Frontal cortex (tissue), 4 donors: ENCODE data around the gene ICOSLG. TPM values are rescaled to one million over a fixed set of nuclear protein-coding genes. Genes with fewer than 3 reads are reported as not detected.
"Not testable (repeated sequence)": the region's sequence is repeated elsewhere in the genome, so short reads cannot be mapped to it uniquely, and the experiment has no call there.

Experiments used
- DNase-seq, 2 donors: peaks; one replicate each; pipeline ENCODE4 v3.0.0; 2012; ENCODE audit warnings: low spot score in 2 of 2
- FAIRE-seq: peaks from 2 replicates; lab custom pipeline; 2012; peaks lifted over from hg19 to GRCh38; lab: Jason Lieb, UNC
- total RNA-seq: library from RNA; depleted of rRNA; stranded (reverse); fragments of >200 nt; gene quantifications from one replicate; pipeline ENCODE4 v1.2.3, GENCODE V29; 2014
- donor health status: control.
- donor health status: control.
- donor health status: control.

ICOSLG gene
- total RNA-seq, 1 donor from 2014 or later = 0.41 TPM

- FAIRE-seq, DNase-seq: not testable (repeated sequence)
Measured at GRCh38 chr21:44229561-44229960, 11.2 kb downstream of the ICOSLG start.

DNA sequence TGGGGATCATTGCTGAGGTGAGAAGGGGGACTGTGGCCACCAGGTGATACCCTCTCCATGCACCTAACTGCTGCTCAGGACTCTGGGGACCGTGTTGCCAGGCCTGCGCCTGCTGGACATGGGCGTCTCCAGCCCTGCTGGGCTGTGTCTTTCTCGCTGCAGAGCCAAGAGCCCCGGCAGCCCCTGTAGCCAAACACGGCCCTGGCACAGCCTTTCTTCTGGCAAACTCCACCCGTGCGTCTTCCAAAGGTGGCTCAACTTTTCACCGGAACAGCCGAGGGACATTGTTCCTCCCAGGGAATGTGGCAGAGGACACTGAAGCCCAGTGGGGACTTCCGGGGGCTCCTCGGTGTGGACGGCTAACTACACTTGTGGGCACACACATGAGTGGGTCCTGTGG is 12.6 kb downstream of the ICOSLG start:
- DNase-seq, FAIRE-seq: not testable (repeated sequence)

DNA sequence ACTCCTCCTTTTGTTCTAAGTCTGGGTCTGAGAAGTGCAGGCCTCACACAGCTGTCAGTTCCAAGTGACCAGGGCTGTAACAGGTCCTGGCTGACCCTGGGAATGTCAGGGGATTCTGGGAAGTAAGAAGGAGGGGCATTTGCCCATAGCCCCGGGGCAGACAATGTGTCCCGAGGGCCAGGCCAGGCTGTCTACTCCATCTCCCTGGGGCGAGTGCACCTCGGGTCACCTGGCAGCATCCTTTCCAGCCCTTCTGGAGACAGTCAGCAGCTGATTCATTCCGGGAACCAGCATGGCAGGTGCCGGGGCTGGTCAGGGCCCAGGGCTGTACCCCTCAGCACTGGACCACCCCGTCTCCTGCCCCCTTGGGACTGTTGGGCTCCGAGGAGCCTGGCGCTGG is 13.1 kb downstream of the ICOSLG start:
- not testable (repeated sequence) for FAIRE-seq, DNase-seq

GRCh38 chr21:44225605-44226004 is 15.1 kb downstream of the ICOSLG start:
- DNase-seq, FAIRE-seq: not testable (repeated sequence)

DNA sequence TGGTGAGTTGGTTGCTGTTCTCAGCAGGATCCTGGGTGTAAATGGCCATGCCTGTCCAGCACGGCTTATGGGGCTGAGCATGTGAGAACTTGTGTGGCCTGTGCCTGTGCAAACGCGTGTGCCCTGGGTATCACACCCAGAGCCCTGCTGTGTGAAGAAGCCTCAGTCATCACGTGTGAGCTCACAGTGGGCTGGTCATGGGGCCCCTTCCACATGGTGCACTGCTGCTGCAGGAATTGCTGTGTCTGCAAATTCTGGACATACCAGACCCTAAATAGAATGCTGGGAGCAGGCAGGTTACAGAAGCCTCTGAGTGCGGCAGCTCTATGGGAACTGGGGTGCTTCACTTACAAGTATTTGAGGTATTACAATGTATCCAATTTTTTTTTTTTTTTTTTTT is 17.4 kb downstream of the ICOSLG start:
- not testable (repeated sequence) for DNase-seq, FAIRE-seq

- DNase-seq, FAIRE-seq: not testable (repeated sequence)
Measured at GRCh38 chr21:44220674-44221073, 20.1 kb downstream of the ICOSLG start.

DNA sequence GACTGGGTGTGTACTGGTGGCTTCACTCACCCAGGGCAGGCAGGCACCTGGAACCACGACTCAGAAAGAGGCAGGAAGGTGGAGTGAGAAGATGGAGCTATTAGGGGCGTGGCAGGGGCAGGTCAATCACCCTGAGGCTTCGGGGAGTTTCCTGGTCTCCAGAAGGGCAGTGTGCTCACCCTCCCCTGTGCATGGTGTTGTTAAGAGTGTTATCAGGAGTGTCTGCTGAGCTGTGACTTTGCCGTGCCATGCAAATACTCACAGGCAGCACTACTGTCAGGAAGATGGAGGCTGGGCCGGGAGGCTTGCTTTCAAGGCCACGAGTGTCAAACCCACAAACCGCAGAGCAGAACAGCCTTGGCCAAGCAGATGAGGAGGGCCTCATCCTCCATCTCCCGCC is 22.3 kb downstream of the ICOSLG start:
- not testable (repeated sequence) for FAIRE-seq, DNase-seq

DNA sequence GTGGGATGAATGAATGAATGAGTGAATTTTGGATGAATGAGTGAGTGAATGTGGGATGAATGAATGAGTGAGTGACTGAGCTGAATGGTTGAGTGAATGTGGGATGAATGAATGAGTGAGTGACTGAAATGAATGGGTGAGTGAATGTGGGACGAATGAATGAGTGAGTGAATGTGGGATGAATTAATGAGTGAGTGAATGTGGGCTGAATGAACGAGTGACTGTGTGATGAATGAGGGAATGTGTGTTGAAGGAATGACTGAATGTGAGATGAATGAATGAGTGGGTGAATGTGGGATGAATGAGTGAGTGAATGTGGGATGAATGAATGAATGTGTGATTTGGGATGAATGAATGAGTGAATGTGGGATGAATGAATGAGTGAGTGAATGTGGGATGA is 28.8 kb downstream of the ICOSLG start:
- DNase-seq, FAIRE-seq: not testable (repeated sequence)

DNA sequence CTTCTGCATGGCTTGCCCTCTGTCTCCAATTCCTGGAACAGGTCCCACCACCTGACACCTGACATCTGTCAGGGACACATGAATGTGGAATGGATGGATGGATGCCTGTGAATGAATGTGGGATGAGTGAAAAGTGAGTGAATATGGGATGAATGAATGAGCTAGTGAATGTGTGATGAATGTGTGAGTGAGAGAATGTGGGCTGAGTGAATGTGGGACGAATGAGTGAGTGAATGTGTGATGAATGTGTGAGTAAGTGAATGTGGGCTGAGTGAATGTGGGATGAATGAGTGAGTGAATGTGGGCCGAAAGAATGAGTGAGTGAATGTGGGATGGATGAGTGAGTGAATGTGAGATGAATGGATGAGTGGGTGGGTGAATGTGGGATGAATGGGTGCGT is 29.2 kb downstream of the ICOSLG start:
- FAIRE-seq, DNase-seq: not testable (repeated sequence)

- DNase-seq, FAIRE-seq: not testable (repeated sequence)
Measured at GRCh38 chr21:44207860-44208646, 32.7 kb downstream of the ICOSLG start.

GRCh38 chr21:44206698-44207676 is 33.8 kb downstream of the ICOSLG start:
- DNase-seq, FAIRE-seq: not testable (repeated sequence)

DNA sequence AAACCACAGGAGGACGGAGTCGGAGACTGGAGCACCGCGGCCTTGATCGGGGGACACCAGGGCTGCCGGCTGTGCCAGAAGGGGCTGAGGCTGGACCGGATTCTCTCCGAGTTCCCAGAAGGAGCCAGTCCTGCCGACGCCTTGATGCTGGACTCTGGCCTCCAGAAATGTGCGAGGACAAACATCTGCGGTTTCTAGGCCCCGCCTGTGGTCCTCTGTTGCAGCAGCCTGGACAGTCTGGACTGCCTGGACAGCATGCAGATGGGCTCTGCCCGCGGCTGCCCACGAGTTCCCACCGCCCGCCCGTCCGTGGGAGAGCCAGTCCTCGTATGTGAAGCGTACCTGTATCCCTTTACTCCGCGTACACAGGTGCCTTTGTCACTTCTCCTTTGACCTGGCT is 34.6 kb downstream of the ICOSLG start:
- FAIRE-seq, DNase-seq: not testable (repeated sequence)

GRCh38 chr21:44202590-44203299 is 38.0 kb downstream of the ICOSLG start:
- not testable (repeated sequence) for DNase-seq, FAIRE-seq

DNA sequence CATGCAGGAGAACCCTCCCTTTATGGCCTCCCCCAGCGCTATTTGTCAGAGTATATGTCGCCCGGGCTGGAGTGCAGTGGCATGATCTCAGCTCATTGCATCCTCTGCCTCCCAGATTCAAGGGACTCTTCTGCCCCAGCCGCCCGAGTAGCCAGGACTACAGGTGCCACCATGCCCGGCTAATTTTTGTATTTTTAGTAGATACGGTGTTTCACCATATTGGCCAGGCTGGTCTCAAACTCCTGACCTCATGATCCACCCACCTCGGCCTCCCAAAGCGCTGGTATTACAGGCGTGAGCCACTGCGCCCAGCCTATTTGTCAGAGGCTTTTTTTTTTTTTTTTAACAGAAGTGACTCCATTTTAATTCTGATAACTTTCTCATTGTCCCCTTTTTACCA is 40.7 kb downstream of the ICOSLG start:
- FAIRE-seq, DNase-seq: not testable (repeated sequence)

DNA sequence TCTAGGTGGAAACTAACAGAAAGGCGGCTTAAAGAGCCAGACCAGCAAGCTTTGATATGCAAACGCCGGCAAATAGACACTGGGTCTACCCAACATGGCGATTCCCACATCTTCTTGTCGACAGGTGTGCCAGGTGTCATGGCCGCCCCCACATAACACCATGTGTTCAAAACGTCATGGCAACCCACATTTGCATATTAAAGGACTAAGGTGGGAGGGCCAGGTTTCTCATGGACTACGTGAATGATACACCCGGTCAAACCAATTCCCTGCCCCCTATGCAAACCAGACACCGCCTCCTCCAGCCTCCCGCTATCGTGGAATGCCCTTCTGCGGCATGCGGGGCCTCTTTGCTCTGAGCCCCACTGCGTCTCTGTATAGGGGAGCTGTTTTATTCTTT is 41.3 kb downstream of the ICOSLG start:
- no peak for DNase-seq
- no peak for FAIRE-seq

- not testable (repeated sequence) for FAIRE-seq, DNase-seq
Measured at GRCh38 chr21:44197156-44197516, 43.6 kb downstream of the ICOSLG start.

DNA sequence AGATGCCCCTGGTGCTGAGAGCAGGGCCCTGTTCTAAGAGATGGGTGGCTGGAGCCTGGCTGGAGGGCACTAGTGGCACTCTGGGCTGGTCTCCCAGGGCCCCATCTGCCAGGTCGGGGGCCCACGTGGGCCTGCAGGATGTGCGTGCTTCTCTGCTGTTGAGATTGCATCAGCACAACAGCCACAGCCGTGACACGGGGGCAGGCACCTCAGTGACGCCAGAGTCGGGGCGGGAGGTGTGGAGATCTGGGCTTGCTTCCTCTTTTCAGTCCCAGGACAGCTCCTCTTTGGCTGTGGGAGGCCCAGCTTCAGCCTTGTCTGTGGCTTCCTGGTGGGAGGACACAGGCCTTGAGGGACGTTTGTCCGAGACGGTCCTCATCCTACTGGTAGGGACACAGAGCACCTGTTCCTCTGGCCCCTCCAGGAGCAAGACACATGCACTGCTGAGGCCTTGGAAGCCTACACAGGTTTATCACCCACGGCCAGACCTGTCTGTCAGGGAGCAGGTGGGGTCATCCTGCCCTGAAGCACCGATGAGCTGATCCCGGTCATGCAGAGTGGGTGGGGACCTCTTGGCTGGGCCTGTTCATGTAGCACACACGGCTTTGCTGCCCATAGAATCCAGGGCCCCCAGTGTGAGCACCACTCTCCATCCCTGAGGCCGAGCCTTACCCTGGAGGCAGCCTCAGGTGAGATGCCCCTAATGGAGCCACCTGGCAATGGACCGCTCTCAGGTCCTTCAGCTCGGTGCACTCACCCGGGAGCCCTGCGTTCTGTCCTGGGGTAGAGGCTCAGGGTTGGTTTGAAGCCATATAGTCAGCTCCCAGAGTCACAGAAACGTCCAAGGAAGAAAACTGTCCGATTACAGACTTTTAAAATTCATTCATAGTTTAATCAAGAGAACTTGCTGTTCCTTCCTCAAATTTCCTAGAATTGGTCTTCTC is 44.3 kb downstream of the ICOSLG start:
- not testable (repeated sequence) for FAIRE-seq, DNase-seq

DNA sequence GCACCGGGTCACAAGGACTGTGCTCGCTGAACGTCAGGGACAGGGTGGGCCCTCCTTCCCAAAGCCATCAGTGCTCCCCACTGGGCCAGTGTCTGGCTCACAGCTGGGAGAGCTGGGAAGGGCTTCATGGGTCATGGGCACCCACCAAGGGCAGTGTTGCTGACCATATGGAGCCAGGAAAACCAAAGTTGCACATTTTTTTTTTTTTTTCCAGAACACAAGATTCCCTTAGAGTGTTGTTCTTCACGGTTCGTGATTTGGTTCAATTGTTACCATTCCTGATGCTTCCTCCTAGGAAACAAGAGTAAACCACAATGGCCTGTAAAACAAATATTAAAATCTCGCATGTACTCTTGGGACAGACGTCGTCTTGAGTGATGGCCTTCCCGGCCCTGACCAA is 45.9 kb downstream of the ICOSLG start:
- not testable (repeated sequence) for FAIRE-seq, DNase-seq

- not testable (repeated sequence) for FAIRE-seq, DNase-seq
Measured at GRCh38 chr21:44194451-44194850, 46.3 kb downstream of the ICOSLG start.
